ENCODE data around the gene ATRN.

DNA sequence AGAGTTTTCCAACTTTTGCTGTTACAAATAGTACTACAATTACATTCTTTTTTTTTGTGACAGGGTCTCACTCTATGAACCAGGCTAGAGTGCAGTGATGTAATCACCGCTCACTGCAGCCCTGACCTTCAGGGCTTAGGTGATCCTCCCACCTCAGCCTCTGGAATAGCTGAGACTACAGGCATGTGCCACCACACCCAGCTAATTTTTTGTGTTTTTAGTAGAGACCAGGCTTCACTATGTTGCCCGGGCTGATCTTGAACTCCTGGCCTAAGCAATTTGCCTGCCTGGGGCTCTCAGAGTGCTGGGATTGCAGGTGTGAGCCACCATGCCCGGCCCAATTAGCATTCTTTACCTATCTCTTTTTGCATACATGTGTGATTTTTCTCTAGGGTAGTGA lies 12.5 kb downstream of the ATRN start:
- TF ChIP-seq ZNF549 (tag by site-specific recombination; IDR thresholded peaks at IDR 0.05) (no peak), ZBTB21 (tag by site-specific recombination; IDR thresholded peaks at IDR 0.05) (no peak), ZNF239 (tag by site-specific recombination; IDR thresholded peaks at IDR 0.05) (no peak), YY1 (tag by site-specific recombination; IDR thresholded peaks at IDR 0.05) (no peak), KLF8 (tag by site-specific recombination; IDR thresholded peaks at IDR 0.05) (no peak), MYNN (tag by site-specific recombination; IDR thresholded peaks at IDR 0.05; ENCODE audit: borderline replicate concordance) (no peak), ZNF843 (tag by site-specific recombination; IDR thresholded peaks at IDR 0.05) (no peak), HOXD13 (CRISPR knock-in tag; IDR thresholded peaks at IDR 0.05; ENCODE audit: borderline replicate concordance) (no peak), ZBTB1 (tag by site-specific recombination; IDR thresholded peaks at IDR 0.05) (no peak), ZFHX2 (tag by site-specific recombination; conservative IDR thresholded peaks at IDR 0.05) (no peak)
- TF ChIP-seq, protein P1, sequence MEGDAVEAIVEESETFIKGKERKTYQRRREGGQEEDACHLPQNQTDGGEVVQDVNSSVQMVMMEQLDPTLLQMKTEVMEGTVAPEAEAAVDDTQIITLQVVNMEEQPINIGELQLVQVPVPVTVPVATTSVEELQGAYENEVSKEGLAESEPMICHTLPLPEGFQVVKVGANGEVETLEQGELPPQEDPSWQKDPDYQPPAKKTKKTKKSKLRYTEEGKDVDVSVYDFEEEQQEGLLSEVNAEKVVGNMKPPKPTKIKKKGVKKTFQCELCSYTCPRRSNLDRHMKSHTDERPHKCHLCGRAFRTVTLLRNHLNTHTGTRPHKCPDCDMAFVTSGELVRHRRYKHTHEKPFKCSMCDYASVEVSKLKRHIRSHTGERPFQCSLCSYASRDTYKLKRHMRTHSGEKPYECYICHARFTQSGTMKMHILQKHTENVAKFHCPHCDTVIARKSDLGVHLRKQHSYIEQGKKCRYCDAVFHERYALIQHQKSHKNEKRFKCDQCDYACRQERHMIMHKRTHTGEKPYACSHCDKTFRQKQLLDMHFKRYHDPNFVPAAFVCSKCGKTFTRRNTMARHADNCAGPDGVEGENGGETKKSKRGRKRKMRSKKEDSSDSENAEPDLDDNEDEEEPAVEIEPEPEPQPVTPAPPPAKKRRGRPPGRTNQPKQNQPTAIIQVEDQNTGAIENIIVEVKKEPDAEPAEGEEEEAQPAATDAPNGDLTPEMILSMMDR (tag by site-specific recombination; IDR thresholded peaks at IDR 0.05), result no peak
